Retinal pigment epithelial cell (primary cell): ENCODE measurements around the gene CACNA2D4.
"Not testable (repeated sequence)": the region's sequence is repeated elsewhere in the genome, so short reads cannot be mapped to it uniquely, and the experiment has no call there.

Source experiments
- DNase-seq: peaks from one replicate; pipeline ENCODE4 v3.0.0-alpha.2; 2010; ENCODE audit warnings: low read depth
- H3K4me3 ChIP-seq: 2 replicates; pipeline ENCODE4 v1.5.1; 2011; ENCODE audit warnings: mild to moderate bottlenecking, low read length, control low read depth, moderate library complexity
- TF ChIP-seq, protein P1 (sequence below): conservative IDR thresholded peaks from 2 replicates; pipeline ENCODE4 v1.5.1; 2011; ENCODE audit warnings: low read depth, low read length, control low read depth, inconsistent platforms

Gene CACNA2D4

DNA sequence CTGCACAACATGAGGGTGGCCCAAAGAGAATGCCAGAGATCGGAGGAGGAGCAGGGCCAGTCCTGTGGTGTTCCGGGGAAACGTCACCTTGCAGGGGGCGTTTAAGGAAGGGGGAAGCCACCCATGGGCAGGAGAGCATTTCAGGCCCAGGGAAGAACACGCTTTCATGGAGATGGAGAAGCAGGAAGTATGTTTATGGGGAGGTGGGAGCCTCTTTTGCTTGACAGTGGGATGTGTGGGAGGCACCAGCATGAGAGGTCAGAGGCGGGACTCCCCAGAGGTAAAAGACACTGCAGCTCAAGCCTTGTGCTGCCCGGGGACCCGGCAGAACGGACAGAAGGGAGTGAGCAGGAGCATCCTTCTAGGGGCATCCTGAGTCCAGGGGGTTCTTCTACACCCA lies 99.4 kb downstream of the CACNA2D4 start:
- no peak overlapping the region for H3K4me3 ChIP-seq

DNA sequence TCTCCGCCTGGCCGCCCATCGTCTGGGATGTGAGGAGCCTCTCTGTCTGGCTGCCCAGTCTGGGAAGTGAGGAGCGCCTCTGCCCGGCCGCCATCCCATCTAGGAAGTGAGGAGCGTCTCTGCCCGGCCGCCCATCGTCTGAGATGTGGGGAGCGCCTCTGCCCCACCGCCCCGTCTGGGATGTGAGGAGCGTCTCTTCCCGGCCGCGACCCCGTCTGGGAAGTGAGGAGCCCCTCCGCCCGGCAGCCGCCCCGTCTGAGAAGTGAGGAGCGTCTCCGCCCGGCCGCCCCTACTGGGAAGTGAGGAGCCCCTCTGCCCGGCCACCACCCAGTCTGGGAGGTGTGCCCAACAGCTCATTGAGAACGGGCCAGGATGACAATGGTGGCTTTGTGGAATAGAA lies 100.5 kb downstream of the CACNA2D4 start:
- not testable (repeated sequence) for DNase-seq

More for the DNA sequence above, 99.4 kb downstream of the CACNA2D4 start:
- no peak for DNase-seq
- TF ChIP-seq, protein P1, sequence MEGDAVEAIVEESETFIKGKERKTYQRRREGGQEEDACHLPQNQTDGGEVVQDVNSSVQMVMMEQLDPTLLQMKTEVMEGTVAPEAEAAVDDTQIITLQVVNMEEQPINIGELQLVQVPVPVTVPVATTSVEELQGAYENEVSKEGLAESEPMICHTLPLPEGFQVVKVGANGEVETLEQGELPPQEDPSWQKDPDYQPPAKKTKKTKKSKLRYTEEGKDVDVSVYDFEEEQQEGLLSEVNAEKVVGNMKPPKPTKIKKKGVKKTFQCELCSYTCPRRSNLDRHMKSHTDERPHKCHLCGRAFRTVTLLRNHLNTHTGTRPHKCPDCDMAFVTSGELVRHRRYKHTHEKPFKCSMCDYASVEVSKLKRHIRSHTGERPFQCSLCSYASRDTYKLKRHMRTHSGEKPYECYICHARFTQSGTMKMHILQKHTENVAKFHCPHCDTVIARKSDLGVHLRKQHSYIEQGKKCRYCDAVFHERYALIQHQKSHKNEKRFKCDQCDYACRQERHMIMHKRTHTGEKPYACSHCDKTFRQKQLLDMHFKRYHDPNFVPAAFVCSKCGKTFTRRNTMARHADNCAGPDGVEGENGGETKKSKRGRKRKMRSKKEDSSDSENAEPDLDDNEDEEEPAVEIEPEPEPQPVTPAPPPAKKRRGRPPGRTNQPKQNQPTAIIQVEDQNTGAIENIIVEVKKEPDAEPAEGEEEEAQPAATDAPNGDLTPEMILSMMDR = no peak

DNA sequence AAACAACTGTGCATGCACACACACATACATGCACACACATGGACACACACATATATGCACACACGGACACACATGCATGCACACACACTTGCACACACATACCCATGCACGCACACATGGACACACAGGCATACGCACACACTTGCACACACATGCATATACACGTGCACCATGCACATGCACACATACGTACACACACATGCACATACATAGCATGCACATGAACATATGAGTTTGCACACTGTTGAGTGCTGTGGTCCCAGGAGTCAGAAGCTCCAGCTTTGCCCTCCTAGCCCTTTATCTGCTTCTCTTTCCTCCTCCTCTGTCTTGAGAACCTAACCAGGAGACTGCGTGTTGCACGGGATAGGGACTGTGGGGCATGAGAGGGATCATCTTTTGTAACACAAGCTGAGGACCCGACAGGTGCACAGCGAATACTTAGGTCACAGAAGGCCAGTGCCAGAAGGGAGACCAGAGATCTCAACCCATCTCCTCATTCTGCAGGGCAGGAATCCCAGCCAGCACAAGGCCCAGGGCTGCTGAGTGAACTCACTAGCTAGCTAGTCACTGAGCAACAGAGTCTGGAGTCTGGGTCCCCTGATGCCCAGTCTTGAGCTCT lies 101.6 kb downstream of the CACNA2D4 start:
- H3K4me3 ChIP-seq = no peak overlapping the region
- DNase-seq = no peak
- TF ChIP-seq, protein P1 = no peak

More for the DNA sequence above, 100.5 kb downstream of the CACNA2D4 start:
- not testable (repeated sequence) for H3K4me3 ChIP-seq

DNA sequence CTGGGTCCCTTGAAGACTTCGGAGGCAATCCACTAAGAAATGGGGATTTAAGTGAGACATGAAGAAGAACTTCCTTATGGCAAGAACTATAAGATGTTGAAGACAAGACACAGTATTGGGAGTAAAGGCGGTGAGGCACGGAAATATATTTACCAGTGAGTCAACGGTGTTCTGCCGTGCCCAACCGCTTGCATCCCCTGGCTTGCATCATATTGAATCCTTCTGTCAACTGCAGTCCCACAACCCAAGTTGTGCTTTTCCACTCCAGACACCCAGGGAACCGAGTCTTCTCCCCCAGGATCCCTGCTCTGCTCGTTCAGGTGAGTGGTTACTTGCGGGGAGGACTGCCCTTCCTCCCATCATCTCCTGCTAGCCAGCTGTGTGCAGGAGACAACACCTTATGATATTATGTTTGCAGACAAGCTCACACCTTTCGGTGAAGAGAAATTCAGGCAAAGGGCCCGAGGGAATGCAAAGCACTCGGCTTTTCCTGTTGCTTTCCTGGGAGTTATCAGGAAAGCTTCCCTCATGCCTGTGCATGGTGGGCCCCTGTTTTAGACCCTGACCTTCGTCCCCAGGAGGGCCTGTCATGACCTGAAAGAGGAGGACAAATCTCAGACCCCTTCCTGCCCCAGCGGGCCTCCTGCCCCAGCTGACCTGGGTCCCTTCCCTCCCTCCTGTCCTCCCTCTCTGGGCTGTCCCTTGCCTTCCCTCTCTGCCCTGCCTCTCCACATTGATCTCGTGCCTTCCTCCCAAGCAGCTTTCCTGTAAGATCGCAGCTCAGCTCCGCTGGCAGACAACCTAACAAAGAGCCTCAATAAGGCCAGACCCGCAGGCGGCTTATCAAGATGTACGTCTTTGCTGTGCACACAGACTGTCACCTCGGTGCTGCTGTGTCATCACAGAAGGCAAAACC lies 102.4 kb downstream of the CACNA2D4 start:
- DNase-seq = no peak
- TF ChIP-seq, protein P1 = no peak
- no peak overlapping the region for H3K4me3 ChIP-seq

DNA sequence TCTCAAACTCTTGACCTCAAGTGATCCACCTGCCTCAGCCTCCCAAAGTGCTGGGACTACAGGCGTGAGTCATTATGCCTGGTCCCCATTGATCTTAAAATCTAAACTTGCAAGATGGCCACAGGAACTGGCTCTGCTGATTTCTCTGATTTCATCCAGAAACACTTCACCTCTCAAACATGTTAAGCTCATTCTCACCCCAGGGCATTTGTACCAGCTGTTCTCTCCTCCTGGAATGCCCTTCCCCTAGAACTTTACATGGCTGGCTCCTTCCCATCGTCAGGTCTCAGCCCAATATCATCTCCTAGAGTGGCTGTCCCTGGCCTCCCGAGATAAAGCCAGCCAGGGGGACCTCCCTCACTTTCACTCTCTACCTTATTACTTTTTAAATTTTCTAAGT lies 103.3 kb downstream of the CACNA2D4 start:
- TF ChIP-seq, protein P1 = no peak
- DNase-seq = no peak
- no peak overlapping the region for H3K4me3 ChIP-seq

DNA sequence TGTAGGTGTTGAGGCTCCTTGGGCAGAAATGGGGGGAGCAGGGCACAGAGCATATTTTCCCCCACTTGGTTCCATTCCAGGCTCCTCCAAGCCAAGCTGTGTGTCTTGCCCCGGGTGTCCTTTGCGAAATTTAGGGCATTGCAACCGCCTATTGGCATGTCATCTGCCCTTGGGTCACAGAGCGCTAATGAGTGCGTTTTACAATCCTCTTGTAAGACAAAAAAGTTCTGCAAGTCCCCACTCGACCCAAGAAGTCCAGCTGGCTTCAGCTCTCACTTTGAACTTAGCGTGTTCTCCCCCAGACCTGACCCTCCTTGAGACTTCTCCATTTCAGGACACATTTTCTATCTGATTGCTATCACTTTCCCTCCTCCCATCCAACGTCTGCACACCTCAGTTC lies 104.2 kb downstream of the CACNA2D4 start:
- no peak for DNase-seq
- TF ChIP-seq, protein P1 = no peak
- no peak overlapping the region for H3K4me3 ChIP-seq

DNA sequence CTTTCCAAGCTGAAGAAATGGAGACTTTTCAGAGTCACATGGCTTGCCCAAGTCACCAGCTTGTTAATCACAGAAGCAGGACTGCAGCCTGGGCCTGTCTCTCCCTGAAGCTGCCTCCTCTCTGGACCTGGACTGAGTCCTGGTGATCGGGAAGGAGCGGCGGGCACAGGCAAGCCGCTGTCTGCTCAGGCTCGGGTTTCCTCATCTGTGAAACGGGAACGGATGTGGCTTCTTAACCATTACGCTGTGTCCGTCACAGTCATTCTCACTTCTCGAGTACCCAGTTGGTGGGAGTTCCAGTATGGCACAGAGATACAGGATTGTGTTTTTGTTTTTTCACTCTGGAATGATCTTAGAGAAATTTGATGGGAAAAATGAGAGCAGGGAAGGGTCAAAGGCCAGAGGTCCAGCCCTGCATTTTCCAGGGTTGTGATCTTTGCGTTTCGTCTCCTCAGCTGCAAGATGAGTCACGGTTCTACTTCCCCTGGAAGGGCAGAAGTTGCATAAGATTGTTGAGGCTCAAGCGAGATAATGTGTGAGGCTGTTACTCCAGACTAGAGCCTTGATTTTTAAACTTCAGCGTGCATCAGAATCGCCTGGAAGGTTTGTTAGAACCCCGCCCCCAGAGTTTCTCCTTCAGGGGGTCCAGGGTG lies 105.7 kb downstream of the CACNA2D4 start:
- no peak overlapping the region for H3K4me3 ChIP-seq
- TF ChIP-seq, protein P1 = no peak
- DNase-seq = no peak
